WTC11 (cell line): ENCODE measurements around the gene DHX36.

Experiments used
- ESRRA ChIP-seq: sonication (generic); formaldehyde crosslinking; IDR thresholded peaks from 2 replicates; pipeline ENCODE4 v1.8.1; 2022; ENCODE audit warnings: mild to moderate bottlenecking, missing genetic modification reagents, borderline replicate concordance
- JUN ChIP-seq: sonication (generic); formaldehyde crosslinking; IDR thresholded peaks from 2 replicates; pipeline ENCODE4 v1.8.0; 2023; ENCODE audit warnings: mild to moderate bottlenecking, missing genetic modification reagents
- TF ChIP-seq, protein P1 (sequence below): sonication (generic); formaldehyde crosslinking; IDR thresholded peaks from 2 replicates; pipeline ENCODE4 v1.8.1; 2022; ENCODE audit warnings: low read depth, missing genetic modification reagents, borderline replicate concordance
- TF ChIP-seq, protein P2 (sequence below): sonication (generic); formaldehyde crosslinking; IDR thresholded peaks from 2 replicates; pipeline ENCODE4 v1.8.1; 2023; ENCODE audit warnings: mild to moderate bottlenecking, moderate library complexity, missing genetic modification reagents
- TF ChIP-seq, protein P3 (sequence below): sonication (generic); formaldehyde crosslinking; IDR thresholded peaks from 2 replicates; pipeline ENCODE4 v1.8.1; 2022; ENCODE audit warnings: mild to moderate bottlenecking, missing genetic modification reagents, moderate library complexity, borderline replicate concordance
- TF ChIP-seq, protein P4 (sequence below): sonication (generic); formaldehyde crosslinking; IDR thresholded peaks from 2 replicates; pipeline ENCODE4 v1.8.0; 2022; ENCODE audit warnings: mild to moderate bottlenecking, missing genetic modification reagents
- TF ChIP-seq, protein P5 (sequence below): fragments of 200-600 bp; IDR thresholded peaks from 2 replicates; pipeline ENCODE4 v1.8.0; 2022; ENCODE audit warnings: antibody characterized with exemption
- TF ChIP-seq, protein P6 (sequence below): fragments of 250-450 bp; sonication (Bioruptor Pico); conservative IDR thresholded peaks from 2 replicates; pipeline ENCODE4 v1.9.0; 2021; ENCODE audit warnings: mild to moderate bottlenecking

DNA sequence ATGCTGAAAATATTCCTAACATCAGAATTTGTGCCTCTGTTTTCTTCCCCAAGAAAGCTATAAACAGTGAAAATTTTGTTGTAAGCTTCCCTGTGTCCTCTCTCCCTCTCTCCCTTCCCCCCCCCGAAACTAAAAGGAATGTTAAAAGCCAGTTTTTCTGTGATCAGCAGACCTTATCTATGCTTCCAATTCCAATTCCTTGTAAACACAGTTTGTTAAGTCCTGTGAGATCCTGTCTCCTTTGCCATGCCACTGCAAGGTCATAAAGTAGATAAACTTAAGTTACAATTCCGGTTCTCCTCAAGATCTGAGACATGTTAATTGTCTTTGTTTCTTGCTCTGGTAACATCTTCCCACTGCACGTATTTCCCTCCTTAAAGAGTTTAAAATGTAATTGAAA lies 42.9 kb upstream of the DHX36 start:
- TF ChIP-seq, protein P1, sequence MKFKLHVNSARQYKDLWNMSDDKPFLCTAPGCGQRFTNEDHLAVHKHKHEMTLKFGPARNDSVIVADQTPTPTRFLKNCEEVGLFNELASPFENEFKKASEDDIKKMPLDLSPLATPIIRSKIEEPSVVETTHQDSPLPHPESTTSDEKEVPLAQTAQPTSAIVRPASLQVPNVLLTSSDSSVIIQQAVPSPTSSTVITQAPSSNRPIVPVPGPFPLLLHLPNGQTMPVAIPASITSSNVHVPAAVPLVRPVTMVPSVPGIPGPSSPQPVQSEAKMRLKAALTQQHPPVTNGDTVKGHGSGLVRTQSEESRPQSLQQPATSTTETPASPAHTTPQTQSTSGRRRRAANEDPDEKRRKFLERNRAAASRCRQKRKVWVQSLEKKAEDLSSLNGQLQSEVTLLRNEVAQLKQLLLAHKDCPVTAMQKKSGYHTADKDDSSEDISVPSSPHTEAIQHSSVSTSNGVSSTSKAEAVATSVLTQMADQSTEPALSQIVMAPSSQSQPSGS, result no peak
- no peak for TF ChIP-seq JUN (CRISPR knock-in tag)
- TF ChIP-seq, protein P2, sequence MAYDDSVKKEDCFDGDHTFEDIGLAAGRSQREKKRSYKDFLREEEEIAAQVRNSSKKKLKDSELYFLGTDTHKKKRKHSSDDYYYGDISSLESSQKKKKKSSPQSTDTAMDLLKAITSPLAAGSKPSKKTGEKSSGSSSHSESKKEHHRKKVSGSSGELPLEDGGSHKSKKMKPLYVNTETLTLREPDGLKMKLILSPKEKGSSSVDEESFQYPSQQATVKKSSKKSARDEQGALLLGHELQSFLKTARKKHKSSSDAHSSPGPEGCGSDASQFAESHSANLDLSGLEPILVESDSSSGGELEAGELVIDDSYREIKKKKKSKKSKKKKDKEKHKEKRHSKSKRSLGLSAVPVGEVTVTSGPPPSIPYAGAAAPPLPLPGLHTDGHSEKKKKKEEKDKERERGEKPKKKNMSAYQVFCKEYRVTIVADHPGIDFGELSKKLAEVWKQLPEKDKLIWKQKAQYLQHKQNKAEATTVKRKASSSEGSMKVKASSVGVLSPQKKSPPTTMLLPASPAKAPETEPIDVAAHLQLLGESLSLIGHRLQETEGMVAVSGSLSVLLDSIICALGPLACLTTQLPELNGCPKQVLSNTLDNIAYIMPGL (CRISPR knock-in tag), result no peak
- TF ChIP-seq ESRRA, result no peak
- TF ChIP-seq, protein P3, sequence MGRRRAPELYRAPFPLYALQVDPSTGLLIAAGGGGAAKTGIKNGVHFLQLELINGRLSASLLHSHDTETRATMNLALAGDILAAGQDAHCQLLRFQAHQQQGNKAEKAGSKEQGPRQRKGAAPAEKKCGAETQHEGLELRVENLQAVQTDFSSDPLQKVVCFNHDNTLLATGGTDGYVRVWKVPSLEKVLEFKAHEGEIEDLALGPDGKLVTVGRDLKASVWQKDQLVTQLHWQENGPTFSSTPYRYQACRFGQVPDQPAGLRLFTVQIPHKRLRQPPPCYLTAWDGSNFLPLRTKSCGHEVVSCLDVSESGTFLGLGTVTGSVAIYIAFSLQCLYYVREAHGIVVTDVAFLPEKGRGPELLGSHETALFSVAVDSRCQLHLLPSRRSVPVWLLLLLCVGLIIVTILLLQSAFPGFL (CRISPR knock-in tag), result no peak
- TF ChIP-seq, protein P4, sequence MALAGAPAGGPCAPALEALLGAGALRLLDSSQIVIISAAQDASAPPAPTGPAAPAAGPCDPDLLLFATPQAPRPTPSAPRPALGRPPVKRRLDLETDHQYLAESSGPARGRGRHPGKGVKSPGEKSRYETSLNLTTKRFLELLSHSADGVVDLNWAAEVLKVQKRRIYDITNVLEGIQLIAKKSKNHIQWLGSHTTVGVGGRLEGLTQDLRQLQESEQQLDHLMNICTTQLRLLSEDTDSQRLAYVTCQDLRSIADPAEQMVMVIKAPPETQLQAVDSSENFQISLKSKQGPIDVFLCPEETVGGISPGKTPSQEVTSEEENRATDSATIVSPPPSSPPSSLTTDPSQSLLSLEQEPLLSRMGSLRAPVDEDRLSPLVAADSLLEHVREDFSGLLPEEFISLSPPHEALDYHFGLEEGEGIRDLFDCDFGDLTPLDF (CRISPR knock-in tag), result no peak
- TF ChIP-seq, protein P5, sequence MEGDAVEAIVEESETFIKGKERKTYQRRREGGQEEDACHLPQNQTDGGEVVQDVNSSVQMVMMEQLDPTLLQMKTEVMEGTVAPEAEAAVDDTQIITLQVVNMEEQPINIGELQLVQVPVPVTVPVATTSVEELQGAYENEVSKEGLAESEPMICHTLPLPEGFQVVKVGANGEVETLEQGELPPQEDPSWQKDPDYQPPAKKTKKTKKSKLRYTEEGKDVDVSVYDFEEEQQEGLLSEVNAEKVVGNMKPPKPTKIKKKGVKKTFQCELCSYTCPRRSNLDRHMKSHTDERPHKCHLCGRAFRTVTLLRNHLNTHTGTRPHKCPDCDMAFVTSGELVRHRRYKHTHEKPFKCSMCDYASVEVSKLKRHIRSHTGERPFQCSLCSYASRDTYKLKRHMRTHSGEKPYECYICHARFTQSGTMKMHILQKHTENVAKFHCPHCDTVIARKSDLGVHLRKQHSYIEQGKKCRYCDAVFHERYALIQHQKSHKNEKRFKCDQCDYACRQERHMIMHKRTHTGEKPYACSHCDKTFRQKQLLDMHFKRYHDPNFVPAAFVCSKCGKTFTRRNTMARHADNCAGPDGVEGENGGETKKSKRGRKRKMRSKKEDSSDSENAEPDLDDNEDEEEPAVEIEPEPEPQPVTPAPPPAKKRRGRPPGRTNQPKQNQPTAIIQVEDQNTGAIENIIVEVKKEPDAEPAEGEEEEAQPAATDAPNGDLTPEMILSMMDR, result no peak
- TF ChIP-seq, protein P6, sequence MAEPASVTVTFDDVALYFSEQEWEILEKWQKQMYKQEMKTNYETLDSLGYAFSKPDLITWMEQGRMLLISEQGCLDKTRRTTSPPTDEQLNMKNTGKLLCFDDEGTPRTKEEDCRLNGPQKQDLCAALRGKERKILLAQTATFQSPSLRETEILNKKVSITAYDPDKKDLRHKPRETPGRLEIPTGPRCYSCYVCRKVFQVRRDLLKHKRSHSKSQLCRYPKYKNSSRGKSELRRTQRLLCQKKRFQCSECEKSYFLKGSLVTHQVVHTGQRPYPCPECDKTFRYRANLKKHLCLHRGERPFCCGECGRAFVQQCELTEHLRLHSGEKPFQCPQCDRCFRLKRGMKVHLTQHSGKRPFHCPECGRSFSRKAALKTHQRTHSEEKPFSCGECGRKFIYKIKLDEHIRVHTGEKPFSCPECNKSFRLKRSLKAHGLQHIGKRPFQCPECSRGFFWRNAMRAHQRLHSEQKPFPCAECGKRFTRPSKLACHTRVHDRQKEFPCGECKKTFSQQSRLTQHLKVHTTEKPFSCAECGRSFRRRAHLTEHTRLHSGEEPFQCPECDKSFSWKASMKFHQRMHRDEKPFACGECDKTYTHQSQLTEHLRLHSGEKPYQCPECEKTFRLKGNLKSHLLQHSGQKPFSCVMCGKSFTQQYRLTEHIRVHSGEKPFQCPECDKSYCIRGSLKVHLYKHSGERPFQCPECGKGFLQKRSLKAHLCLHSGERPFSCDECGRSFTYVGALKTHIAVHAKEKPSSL, result no peak
